Measurements from ENCODE around the gene EPS15.

EPS15 gene

DNA sequence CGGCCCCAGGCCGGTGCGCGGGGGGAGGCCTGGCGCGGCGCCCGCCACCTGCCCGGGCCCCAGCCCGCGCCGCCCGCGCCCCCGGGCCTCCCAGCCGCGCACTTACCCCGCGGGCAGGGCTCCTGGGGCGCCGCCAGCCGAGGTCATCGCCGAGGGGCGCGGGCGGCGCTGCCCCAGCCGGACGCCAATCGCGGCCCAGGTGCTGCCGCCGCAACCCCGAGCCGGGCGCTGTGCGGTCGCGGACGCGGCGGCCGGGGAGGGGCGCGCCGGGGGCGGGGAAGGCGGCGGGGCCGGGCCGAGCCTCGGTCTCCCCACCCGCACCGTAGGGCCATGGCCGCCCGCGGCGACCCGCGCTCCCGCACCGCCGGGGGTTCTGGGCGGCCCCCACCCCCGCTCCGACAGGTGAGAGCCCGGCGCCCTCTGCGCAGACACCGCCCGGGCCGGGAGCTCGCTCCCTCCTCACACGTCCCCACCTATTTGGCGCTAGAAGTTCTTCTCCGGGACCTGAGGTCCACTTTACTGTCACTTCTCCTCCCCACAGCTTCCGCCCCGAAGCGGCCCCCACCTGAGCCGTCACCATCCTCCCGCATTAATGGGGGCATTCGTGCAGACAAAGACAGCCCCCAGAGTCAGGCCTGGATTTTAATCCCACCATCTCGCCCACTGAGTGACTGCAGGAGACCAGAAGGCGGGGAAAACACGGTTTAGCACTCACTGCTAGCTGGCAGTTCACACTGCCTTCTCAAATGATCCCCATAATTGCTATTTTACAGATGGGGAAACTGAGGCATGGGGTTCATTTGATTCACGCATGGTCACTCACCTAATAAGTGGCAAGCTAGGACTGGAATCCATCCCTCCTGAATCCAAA is 188.5 kb downstream of the EPS15 start, which contains the start of gene TTC39A:
Gene TTC39A (minus strand): TSS at position 232 of the 871 bp plus-strand sequence. CDS start 85 bp downstream, at position 147.
- DNase-seq (ENCODE audit: low read depth): no peak

DNA sequence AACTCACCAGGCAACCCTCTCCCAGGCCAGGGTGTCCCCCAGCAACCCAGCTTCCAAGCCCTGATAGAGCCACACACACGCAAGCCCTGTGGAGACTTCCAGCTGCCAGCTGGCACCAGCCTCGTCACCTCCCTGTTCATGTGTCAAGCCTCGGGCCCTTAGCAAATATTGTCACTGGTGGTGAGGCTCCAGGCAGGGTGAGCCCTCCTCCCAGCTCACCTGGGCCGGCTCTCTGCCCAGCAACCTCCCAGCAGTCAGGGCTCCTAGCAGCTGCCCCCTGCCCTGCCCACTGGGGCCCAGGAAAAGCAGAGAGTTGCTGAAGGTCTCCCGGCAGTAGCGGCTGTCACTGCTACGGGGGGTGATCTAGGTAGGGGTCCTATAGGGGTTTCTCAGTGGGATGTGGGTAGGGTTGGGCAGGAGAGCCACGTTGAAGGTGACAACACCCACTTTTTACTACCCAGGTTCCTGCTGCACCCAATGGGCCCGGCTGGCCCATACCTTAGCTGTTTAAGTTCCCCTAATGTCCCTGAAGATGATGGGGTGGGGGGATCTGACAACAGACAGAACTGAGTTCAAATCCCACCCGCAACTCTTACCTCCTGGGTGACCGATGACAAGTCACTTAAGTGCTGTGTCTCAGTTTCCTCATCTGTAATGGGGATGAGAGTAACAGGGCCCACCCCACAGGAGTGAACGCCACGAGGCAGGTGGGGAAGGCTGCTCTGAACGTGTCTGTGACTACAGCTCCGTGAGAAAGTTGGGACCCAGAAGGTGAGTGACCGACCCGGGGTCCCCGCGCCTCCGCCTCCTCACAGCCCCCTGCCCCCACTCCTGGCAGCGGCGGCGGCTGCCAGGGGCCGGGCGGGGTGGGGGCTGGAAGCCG is 189.4 kb downstream of the EPS15 start:
- peak overlapping the region; percentile 9 for H3K4me3 ChIP-seq (ENCODE audit: low read depth, low read length)

More for the DNA sequence above, 188.5 kb downstream of the EPS15 start, which contains the start of gene TTC39A:
- H3K4me3 ChIP-seq (ENCODE audit: low read depth, low read length): peak within 1 kb of the TSS; percentile 35
- in situ Hi-C loops (cut with HindIII; ENCODE audit: low sequenced_read_pairs): no loop called here
- TF ChIP-seq, protein P1, sequence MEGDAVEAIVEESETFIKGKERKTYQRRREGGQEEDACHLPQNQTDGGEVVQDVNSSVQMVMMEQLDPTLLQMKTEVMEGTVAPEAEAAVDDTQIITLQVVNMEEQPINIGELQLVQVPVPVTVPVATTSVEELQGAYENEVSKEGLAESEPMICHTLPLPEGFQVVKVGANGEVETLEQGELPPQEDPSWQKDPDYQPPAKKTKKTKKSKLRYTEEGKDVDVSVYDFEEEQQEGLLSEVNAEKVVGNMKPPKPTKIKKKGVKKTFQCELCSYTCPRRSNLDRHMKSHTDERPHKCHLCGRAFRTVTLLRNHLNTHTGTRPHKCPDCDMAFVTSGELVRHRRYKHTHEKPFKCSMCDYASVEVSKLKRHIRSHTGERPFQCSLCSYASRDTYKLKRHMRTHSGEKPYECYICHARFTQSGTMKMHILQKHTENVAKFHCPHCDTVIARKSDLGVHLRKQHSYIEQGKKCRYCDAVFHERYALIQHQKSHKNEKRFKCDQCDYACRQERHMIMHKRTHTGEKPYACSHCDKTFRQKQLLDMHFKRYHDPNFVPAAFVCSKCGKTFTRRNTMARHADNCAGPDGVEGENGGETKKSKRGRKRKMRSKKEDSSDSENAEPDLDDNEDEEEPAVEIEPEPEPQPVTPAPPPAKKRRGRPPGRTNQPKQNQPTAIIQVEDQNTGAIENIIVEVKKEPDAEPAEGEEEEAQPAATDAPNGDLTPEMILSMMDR (IDR thresholded peaks at IDR 0.05; ENCODE audit: low read depth, low read length, missing control alignments): no peak

DNA sequence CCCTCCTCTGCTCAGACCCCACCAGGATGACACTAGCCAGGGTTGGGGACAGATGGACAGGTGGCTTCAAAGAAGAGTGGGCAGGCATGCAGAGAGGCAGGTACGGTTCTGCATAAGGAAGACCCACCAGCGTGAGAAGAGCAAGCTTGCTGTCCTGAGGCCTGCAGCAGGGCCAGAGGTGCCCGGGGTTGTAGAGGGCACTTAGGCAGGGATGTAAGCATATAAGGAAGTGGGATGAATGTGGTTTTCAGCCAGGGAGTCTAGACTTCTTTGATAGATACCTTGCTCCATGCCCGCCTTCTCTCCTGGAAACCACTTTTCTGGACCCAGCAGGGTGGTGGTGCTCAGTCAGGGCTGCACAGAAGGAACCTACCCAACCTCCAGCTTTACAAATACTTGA is 190.1 kb downstream of the EPS15 start:
- DNase-seq (ENCODE audit: low read depth): no peak
- in situ Hi-C loops (cut with HindIII; ENCODE audit: low sequenced_read_pairs): no loop called here
- no peak overlapping the region for H3K4me3 ChIP-seq (ENCODE audit: low read depth, low read length)
- TF ChIP-seq, protein P1 (IDR thresholded peaks at IDR 0.05; ENCODE audit: low read depth, low read length, missing control alignments): no peak

More for the DNA sequence above, 189.4 kb downstream of the EPS15 start:
- in situ Hi-C loops (cut with HindIII; ENCODE audit: low sequenced_read_pairs): no loop called here
- TF ChIP-seq, protein P1 (IDR thresholded peaks at IDR 0.05; ENCODE audit: low read depth, low read length, missing control alignments): no peak
- DNase-seq (ENCODE audit: low read depth): no peak

DNA sequence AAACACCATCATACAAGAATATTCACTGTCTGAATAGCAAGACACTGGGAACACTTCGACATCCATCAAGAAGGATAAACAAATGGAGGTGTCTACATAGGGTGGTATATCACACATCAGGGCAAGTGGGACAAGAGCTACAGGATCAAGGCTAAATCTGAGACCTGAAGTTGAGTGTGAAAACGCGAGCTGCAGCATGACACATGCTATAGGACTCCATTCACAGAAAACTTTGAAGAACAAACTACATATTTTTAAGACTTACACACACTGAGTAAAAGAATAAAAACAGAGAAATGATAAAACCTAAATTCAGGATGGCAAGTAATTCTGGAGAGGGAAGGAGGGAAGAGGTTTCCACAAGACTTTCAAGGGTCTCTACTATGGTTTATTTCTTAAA is 190.8 kb downstream of the EPS15 start:
- no peak overlapping the region for H3K4me3 ChIP-seq (ENCODE audit: low read depth, low read length)
- TF ChIP-seq, protein P1 (IDR thresholded peaks at IDR 0.05; ENCODE audit: low read depth, low read length, missing control alignments): no peak
- in situ Hi-C loops (cut with HindIII; ENCODE audit: low sequenced_read_pairs): no loop called here
- no peak for DNase-seq (ENCODE audit: low read depth)

DNA sequence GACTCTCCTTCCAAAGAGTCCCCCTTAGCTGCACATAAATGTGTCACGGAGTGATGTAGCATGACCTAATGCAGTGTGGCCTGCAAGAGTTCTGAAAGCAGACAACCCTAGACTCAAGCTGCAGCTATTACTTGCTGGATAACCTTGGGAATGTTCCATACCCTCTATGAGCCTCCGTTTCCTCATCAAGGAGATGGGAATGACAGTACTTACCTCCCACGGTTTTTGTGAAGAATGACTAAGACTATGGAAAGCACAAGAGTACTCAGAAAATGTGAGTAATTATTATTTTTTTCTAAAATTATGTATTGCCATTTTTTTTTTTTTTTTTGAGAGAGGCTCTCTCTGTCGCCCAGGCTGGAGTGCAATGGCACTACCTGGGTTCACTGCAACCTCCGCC is 191.7 kb downstream of the EPS15 start:
- no peak for DNase-seq (ENCODE audit: low read depth)

DNA sequence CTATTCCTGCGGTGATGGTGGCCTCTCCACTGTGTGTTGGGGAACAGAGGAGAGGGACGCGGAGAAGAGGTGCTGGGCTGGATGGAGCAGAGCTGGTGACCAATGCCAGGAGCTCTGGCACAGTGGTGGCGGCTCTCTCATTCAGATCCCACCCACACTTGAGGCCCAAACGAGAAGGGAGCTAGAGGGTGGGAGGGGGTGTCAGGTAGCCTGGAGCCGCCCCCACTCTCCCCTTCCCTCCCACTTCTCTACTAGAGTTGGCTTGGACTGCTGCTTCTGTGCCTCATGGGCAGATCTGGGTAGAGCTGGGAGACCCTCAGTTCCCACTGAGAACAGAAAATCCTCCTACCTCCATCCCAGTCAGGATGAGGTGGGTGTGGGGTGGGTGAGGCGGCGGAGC is 192.2 kb downstream of the EPS15 start:
- TF ChIP-seq, protein P1 (IDR thresholded peaks at IDR 0.05; ENCODE audit: low read depth, low read length, missing control alignments): no peak
- in situ Hi-C loops (cut with HindIII; ENCODE audit: low sequenced_read_pairs): no loop called here
- no peak for DNase-seq (ENCODE audit: low read depth)
- H3K4me3 ChIP-seq (ENCODE audit: low read depth, low read length): no peak overlapping the region

More for the DNA sequence above, 191.7 kb downstream of the EPS15 start:
- in situ Hi-C loops (cut with HindIII; ENCODE audit: low sequenced_read_pairs): no loop called here
- TF ChIP-seq, protein P1 (IDR thresholded peaks at IDR 0.05; ENCODE audit: low read depth, low read length, missing control alignments): no peak
- no peak overlapping the region for H3K4me3 ChIP-seq (ENCODE audit: low read depth, low read length)
